Spleen (tissue), 7 donors: ENCODE measurements around the gene NRCAM.
"Not testable (repeated sequence)": the region's sequence is repeated elsewhere in the genome, so short reads cannot be mapped to it uniquely, and the experiment has no call there.

Source experiments
- POLR2A ChIP-seq, 3 donors: fragments of 450-650 bp; IDR thresholded peaks; one replicate each; pipeline ENCODE4 v1.5.1; 2017; ENCODE audit warnings: antibody characterized with exemption in 3 of 3, mild to moderate bottlenecking in 1 of 3
- TF ChIP-seq, protein P1 (sequence below), 11 experiments: fragments of 200-600 bp in 7 of 11; fragments of 450-650 bp in 4 of 11; sonication (generic) in 4 of 11; IDR thresholded peaks in 8 of 11; conservative IDR thresholded peaks in 3 of 11; 1 replicate in 7 of 11; 2 replicates in 4 of 11; pipeline versions ENCODE4 v1.4.0 to v1.8.0; 2016 to 2021; ENCODE audit warnings: antibody characterized with exemption in 11 of 11, inconsistent platforms in 4 of 11, mild to moderate bottlenecking in 1 of 11
- donor health status: DM: no; HTN: no; CAD: no; lungs with moderate emphysema.
- donor health status: DM: no; HTN: no; CAD: no.
- donor health status: DM: no; HTN: no; CAD: no.

DNA sequence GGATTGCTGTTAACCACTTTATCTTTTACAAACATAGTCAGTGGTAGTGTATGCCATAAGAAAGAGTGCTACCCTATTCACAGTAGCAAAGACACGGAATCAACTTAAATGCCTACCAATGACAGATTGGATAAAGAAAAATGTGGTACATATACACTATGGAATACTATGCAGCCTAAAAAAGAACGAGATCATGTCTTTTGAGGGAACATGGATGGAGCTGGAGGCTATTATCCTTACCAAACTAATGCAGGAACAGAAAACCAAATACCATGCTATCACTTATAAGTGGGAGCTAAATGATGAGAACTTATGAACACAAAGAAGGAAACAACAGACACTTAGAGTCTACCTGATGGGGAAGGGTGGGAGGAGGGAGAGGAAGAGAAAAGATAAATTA, 10.1 kb upstream of the NRCAM start:
- TF ChIP-seq POLR2A (IDR thresholded peaks at IDR 0.05), result not testable (repeated sequence)
- TF ChIP-seq, protein P1, sequence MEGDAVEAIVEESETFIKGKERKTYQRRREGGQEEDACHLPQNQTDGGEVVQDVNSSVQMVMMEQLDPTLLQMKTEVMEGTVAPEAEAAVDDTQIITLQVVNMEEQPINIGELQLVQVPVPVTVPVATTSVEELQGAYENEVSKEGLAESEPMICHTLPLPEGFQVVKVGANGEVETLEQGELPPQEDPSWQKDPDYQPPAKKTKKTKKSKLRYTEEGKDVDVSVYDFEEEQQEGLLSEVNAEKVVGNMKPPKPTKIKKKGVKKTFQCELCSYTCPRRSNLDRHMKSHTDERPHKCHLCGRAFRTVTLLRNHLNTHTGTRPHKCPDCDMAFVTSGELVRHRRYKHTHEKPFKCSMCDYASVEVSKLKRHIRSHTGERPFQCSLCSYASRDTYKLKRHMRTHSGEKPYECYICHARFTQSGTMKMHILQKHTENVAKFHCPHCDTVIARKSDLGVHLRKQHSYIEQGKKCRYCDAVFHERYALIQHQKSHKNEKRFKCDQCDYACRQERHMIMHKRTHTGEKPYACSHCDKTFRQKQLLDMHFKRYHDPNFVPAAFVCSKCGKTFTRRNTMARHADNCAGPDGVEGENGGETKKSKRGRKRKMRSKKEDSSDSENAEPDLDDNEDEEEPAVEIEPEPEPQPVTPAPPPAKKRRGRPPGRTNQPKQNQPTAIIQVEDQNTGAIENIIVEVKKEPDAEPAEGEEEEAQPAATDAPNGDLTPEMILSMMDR (IDR thresholded peaks at IDR 0.05 in 8 of 11, conservative IDR thresholded peaks at IDR 0.05 in 3 of 11), result not testable (repeated sequence)
